Common myeloid progenitor, CD34-positive (primary cell): ENCODE measurements around the gene LYRM1.

Experiments used
- CTCF ChIA-PET: fragments of 350-600 bp; sonication (Branson Sonifier 250); formaldehyde crosslinking; loops from one replicate; lab custom pipeline; 2021; ENCODE audit warnings: antibody characterized with exemption; lab: Charles Lee
- POLR2A ChIA-PET: fragments of 350-600 bp; sonication (Branson Sonifier 250); formaldehyde crosslinking; loops from one replicate; lab custom pipeline; 2021; ENCODE audit warnings: antibody characterized with exemption; lab: Charles Lee
- DNase-seq, 3 donors: peaks; one replicate each; pipeline versions ENCODE4 v3.0.0 to v3.0.0-alpha.2; 2013
- H3K27ac ChIP-seq, 2 experiments: 1 replicate in 1 of 2; 2 replicates in 1 of 2; pipeline ENCODE4 v1.7.0; 2013; ENCODE audit warnings: inconsistent platforms in 2 of 2, low read length in 2 of 2, mild to moderate bottlenecking in 2 of 2, low read depth in 1 of 2, moderate library complexity in 1 of 2; ENCODE audit not compliant: severe bottlenecking in 2 of 2, insufficient read depth in 1 of 2, poor library complexity in 1 of 2
- H3K27me3 ChIP-seq, 5 experiments: replicated peaks in 2 of 5; 1 replicate in 3 of 5; 2 replicates in 2 of 5; pipeline versions ENCODE4 v1.6.1 to v1.7.0; 2013; ENCODE audit warnings: low read length in 4 of 5, mild to moderate bottlenecking in 2 of 5, moderate library complexity in 2 of 5, inconsistent platforms in 1 of 5; ENCODE audit not compliant: insufficient read depth in 5 of 5, control insufficient read depth in 4 of 5
- H3K36me3 ChIP-seq, 4 experiments: 1 replicate in 2 of 4; 2 replicates in 2 of 4; pipeline versions ENCODE4 v1.6.1 to v1.7.0; 2013; ENCODE audit warnings: low read length in 3 of 4, control low read depth in 1 of 4, mild to moderate bottlenecking in 1 of 4; ENCODE audit not compliant: control insufficient read depth in 4 of 4, insufficient read depth in 4 of 4
- H3K4me1 ChIP-seq, 4 experiments: 1 replicate in 3 of 4; 2 replicates in 1 of 4; pipeline versions ENCODE4 v1.6.1 to v1.7.1; 2013; ENCODE audit warnings: low read length in 3 of 4, mild to moderate bottlenecking in 3 of 4, control low read depth in 1 of 4, inconsistent platforms in 1 of 4, moderate library complexity in 1 of 4; ENCODE audit not compliant: control insufficient read depth in 4 of 4, insufficient read depth in 4 of 4; ENCODE audit errors: control extremely low read depth in 1 of 4
- H3K4me3 ChIP-seq, 7 experiments: 1 replicate in 4 of 7; 2 replicates in 3 of 7; pipeline versions ENCODE4 v1.5.1 to v1.7.0; 2013; ENCODE audit warnings: mild to moderate bottlenecking in 7 of 7, low read length in 6 of 7, moderate library complexity in 6 of 7, inconsistent platforms in 2 of 7, low read depth in 2 of 7, control low read depth in 1 of 7; ENCODE audit not compliant: insufficient read depth in 4 of 7, control insufficient read depth in 1 of 7; ENCODE audit errors: extremely low read depth in 1 of 7
- H3K9me3 ChIP-seq, 5 experiments: 1 replicate in 4 of 5; 2 replicates in 1 of 5; pipeline versions ENCODE4 v1.6.1 to v1.7.1; 2013; ENCODE audit warnings: low read length in 4 of 5, mild to moderate bottlenecking in 2 of 5, inconsistent platforms in 1 of 5, low read depth in 1 of 5, moderate library complexity in 1 of 5; ENCODE audit not compliant: control insufficient read depth in 4 of 5, insufficient read depth in 2 of 5; ENCODE audit errors: control extremely low read depth in 1 of 5
- WGBS: methylation state at CpG from one replicate; pipeline ENCODE4 v1.1.5; 2013; ENCODE audit not compliant: insufficient coverage; 5-methylcytosine and 5-hydroxymethylcytosine counted together

LYRM1 gene

GRCh38 chr16:20899477-20900298, 883 bp upstream of the LYRM1 start:
- H3K27ac ChIP-seq, result peak overlapping the region; percentile 33 to 97
- CTCF ChIA-PET, result interaction anchor here (0.7 to 2.8 kb wide), 8 partner anchors 10 to 1250 kb away, joined by 3 to 13 read pairs (median 4); no protein-coding TSS in a partner anchor
- peak overlapping the region; percentile 32 to 93 (median 85) for H3K4me3 ChIP-seq
- peaks cover 29 to 66% (median 53%) of the 10 kb centered on the region in 4 experiments for H3K4me1 ChIP-seq
- H3K36me3 ChIP-seq, result peaks cover 4 to 24% (median 11%) of the 10 kb centered on the region in 4 experiments
- peak; percentile 19 to 76 (median 70) for DNase-seq
- WGBS, result 1% methylated on average over 10 of the region's 23 CpGs
- POLR2A ChIA-PET, result interaction anchor here (0.6 to 0.9 kb wide), 5 partner anchors 10 to 184 kb away, joined by 3 to 7 read pairs (median 4); partner anchors contain the start of gene THUMPD1
- H3K9me3 ChIP-seq, result no peaks in the 10 kb centered on the region
- no peaks in the 10 kb centered on the region for H3K27me3 ChIP-seq

DNA sequence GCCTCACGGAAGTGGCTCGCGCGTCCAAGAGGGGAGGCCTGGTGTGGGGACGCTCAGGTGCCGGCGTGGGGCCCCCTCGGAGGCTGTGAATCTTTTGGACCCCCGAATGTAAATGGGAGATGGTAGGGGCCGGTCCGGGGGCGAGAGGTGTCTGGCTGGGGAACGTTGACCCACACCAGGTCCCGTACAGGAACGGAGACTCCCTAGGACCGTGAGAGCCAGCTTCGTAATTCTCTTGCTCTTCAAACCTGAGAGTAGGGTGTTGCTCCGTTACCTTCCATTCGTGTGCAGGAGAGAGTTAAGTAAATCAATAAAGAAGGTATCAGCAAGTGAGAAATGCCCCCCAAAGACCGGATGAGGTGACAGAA, 481 bp downstream of the LYRM1 start:
- POLR2A ChIA-PET, result no interaction called here
- 0% methylated on average over 15 of the region's 20 CpGs for WGBS
- CTCF ChIA-PET, result interaction anchor here (1.0 to 1.6 kb wide), 2 partner anchors 27 to 37 kb away, joined by 3 read pairs; no protein-coding TSS in a partner anchor

GRCh38 chr16:20901436-20902112, 1.0 kb downstream of the LYRM1 start:
- H3K4me1 ChIP-seq, result peaks cover 43 to 85% (median 71%) of the 10 kb centered on the region in 4 experiments
- peaks cover 0 to 14% (median 4%) of the 10 kb centered on the region in 4 experiments for H3K36me3 ChIP-seq
- peak overlapping the region; percentile 63 to 94 (median 85) for H3K4me3 ChIP-seq
- CTCF ChIA-PET, result interaction anchor here (1.6 kb wide), 1 partner anchor 28 kb away, joined by 3 read pairs; no protein-coding TSS in a partner anchor
- H3K9me3 ChIP-seq, result no peaks in the 10 kb centered on the region
- POLR2A ChIA-PET, result no interaction called here
- WGBS, result 56% methylated on average over 25 of the region's 27 CpGs
- H3K27me3 ChIP-seq, result no peaks in the 10 kb centered on the region
- DNase-seq, result peak; percentile 23 to 67 (median 52)
- H3K27ac ChIP-seq, result peak overlapping the region; percentile 95 to 97

More for the DNA sequence above, 481 bp downstream of the LYRM1 start:
- peak overlapping the region; percentile 63 to 94 (median 85) for H3K4me3 ChIP-seq
- peak in 1 of 3 donors; percentile 27 for DNase-seq
- peaks cover 43 to 80% (median 66%) of the 10 kb centered on the region in 4 experiments for H3K4me1 ChIP-seq
- no peaks in the 10 kb centered on the region for H3K9me3 ChIP-seq
- peak overlapping the region; percentile 95 to 97 for H3K27ac ChIP-seq
- H3K36me3 ChIP-seq, result peaks cover 2 to 16% (median 4%) of the 10 kb centered on the region in 4 experiments
- no peaks in the 10 kb centered on the region for H3K27me3 ChIP-seq

DNA sequence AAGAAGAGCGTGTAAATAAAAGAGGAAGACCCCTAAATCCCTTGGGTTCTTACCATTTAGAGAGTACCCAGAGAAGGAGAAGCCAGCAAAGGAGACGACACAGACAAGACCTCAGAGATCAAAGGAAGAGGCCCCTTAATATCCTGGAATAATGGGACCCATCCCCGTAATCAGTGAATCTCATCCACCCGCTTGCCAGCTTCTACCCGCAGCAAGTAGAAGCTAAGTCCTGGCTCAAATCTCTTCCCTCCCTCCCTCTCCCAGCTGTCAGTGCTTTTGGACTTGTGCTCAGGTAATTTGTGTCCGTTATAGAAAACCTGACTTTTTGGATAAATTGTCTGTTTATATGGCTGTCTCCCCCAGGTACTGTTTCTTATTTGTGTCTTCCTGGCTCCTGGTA, 1.9 kb downstream of the LYRM1 start:
- POLR2A ChIA-PET, result interaction anchor here (1.2 kb wide), 1 partner anchor 39 kb away, joined by 3 read pairs; no protein-coding TSS in a partner anchor
- no peaks in the 10 kb centered on the region for H3K9me3 ChIP-seq
- peaks cover 0 to 6% (median 0%) of the 10 kb centered on the region in 4 experiments for H3K36me3 ChIP-seq
- CTCF ChIA-PET, result interaction anchor here (0.6 to 1.2 kb wide), 4 partner anchors 9 to 19 kb away, joined by 3 read pairs; no protein-coding TSS in a partner anchor
- no peaks in the 10 kb centered on the region for H3K27me3 ChIP-seq
- WGBS, result 90% methylated on average over 4 of the region's 6 CpGs
- H3K4me3 ChIP-seq, result peak overlapping the region in 3 of 7 experiments; percentile 29 to 93 (median 88)
- no peak for DNase-seq
- peak overlapping the region in 1 of 2 experiments; percentile 37 for H3K27ac ChIP-seq
- peaks cover 43 to 89% (median 79%) of the 10 kb centered on the region in 4 experiments for H3K4me1 ChIP-seq

GRCh38 chr16:20903116-20903898, 2.7 kb downstream of the LYRM1 start:
- peak overlapping the region in 1 of 2 experiments; percentile 78 for H3K27ac ChIP-seq
- H3K36me3 ChIP-seq, result peaks cover 0 to 4% (median 0%) of the 10 kb centered on the region in 4 experiments
- no peaks in the 10 kb centered on the region for H3K27me3 ChIP-seq
- H3K4me1 ChIP-seq, result peaks cover 43 to 89% (median 83%) of the 10 kb centered on the region in 4 experiments
- CTCF ChIA-PET, result interaction anchor here (0.6 to 3.2 kb wide), 6 partner anchors 8 to 97 kb away, joined by 3 to 14 read pairs (median 3); partner anchors contain the start of genes ERI2 and REXO5
- 85% methylated on average over 4 of the region's 5 CpGs for WGBS
- H3K4me3 ChIP-seq, result peak overlapping the region in 3 of 7 experiments; percentile 52 to 93 (median 88)
- POLR2A ChIA-PET, result interaction anchor here (1.2 kb wide), 1 partner anchor 38 kb away, joined by 3 read pairs; no protein-coding TSS in a partner anchor
- peak in 1 of 3 donors; percentile 9 for DNase-seq
- no peaks in the 10 kb centered on the region for H3K9me3 ChIP-seq
